ENCODE data around the gene LZTS3. TPM values are rescaled to one million over a fixed set of nuclear protein-coding genes. Genes with fewer than 3 reads are reported as not detected.
A peak's percentile ranks its signal among the peaks of the same experiment; 100 is the strongest.

LZTS3 gene
- total and polyA plus RNA-seq, 2 of the 13 experiments (the other 11 are each of a cell fraction or from before 2014, with no cell fraction given) = 10.1 to 31.3 TPM

DNA sequence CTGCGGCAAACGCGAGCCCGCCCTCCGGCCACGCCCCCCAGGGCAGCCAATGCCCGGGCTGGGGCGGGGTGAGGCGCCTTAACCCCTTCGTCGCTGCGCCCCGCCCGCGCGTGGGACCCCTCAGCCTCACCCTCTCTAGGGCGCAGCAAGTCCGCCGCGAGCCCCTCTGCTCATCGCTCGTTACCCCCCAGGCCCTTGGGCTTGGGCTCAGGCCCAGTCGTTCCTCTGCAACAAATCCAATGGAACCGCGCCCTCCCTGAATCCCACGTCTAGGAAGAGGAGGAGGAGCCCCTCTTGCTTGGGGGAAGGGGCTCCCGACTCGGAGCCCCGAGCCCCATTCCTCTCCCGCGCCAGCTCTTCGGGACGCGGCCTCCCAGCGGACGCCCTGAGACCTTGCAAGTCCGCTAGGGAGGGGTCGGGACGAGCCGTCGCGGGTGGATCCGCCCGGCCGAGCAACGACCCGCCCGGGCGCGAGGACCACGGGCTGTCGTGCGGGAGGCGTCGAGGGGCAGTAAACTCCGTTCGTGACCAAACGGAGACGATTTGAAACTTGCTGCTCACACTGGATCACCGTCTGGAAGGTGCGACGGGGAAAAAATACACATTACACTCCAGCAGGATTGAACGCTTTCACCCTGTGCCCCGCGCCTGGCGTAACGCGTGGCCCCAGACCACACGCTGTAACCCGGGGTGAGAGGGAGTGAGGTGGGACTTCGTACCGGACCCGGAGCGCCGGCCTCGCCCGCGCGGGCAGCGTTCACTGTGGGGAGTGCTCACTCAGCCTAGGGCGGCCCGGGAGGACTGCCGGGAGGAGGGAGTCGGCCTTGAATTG is 477 bp upstream of the LZTS3 start (continued):
- TF ChIP-seq, protein P1, sequence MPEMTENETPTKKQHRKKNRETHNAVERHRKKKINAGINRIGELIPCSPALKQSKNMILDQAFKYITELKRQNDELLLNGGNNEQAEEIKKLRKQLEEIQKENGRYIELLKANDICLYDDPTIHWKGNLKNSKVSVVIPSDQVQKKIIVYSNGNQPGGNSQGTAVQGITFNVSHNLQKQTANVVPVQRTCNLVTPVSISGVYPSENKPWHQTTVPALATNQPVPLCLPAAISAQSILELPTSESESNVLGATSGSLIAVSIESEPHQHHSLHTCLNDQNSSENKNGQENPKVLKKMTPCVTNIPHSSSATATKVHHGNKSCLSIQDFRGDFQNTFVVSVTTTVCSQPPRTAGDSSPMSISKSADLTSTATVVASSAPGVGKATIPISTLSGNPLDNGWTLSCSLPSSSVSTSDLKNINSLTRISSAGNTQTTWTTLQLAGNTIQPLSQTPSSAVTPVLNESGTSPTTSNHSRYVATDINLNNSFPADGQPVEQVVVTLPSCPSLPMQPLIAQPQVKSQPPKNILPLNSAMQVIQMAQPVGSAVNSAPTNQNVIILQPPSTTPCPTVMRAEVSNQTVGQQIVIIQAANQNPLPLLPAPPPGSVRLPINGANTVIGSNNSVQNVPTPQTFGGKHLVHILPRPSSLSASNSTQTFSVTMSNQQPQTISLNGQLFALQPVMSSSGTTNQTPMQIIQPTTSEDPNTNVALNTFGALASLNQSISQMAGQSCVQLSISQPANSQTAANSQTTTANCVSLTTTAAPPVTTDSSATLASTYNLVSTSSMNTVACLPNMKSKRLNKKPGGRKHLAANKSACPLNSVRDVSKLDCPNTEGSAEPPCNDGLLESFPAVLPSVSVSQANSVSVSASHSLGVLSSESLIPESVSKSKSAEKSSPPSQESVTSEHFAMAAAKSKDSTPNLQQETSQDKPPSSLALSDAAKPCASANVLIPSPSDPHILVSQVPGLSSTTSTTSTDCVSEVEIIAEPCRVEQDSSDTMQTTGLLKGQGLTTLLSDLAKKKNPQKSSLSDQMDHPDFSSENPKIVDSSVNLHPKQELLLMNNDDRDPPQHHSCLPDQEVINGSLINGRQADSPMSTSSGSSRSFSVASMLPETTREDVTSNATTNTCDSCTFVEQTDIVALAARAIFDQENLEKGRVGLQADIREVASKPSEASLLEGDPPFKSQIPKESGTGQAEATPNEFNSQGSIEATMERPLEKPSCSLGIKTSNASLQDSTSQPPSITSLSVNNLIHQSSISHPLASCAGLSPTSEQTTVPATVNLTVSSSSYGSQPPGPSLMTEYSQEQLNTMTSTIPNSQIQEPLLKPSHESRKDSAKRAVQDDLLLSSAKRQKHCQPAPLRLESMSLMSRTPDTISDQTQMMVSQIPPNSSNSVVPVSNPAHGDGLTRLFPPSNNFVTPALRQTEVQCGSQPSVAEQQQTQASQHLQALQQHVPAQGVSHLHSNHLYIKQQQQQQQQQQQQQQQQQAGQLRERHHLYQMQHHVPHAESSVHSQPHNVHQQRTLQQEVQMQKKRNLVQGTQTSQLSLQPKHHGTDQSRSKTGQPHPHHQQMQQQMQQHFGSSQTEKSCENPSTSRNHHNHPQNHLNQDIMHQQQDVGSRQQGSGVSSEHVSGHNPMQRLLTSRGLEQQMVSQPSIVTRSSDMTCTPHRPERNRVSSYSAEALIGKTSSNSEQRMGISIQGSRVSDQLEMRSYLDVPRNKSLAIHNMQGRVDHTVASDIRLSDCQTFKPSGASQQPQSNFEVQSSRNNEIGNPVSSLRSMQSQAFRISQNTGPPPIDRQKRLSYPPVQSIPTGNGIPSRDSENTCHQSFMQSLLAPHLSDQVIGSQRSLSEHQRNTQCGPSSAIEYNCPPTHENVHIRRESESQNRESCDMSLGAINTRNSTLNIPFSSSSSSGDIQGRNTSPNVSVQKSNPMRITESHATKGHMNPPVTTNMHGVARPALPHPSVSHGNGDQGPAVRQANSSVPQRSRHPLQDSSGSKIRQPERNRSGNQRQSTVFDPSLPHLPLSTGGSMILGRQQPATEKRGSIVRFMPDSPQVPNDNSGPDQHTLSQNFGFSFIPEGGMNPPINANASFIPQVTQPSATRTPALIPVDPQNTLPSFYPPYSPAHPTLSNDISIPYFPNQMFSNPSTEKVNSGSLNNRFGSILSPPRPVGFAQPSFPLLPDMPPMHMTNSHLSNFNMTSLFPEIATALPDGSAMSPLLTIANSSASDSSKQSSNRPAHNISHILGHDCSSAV (CRISPR knock-in tag; IDR thresholded peaks at IDR 0.05; ENCODE audit: borderline replicate concordance) = peak; percentile 96; the same call in 1 of the 2 replicates
- TF ChIP-seq, protein P2, sequence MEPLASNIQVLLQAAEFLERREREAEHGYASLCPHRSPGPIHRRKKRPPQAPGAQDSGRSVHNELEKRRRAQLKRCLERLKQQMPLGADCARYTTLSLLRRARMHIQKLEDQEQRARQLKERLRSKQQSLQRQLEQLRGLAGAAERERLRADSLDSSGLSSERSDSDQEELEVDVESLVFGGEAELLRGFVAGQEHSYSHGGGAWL (CRISPR knock-in tag; IDR thresholded peaks at IDR 0.05) = peak; percentile 94
- peak; percentile 29 for TF ChIP-seq PPARG (CRISPR knock-in tag; conservative IDR thresholded peaks at IDR 0.05)
- no peak for TF ChIP-seq ARNT (IDR thresholded peaks at IDR 0.05)
- no peak for TF ChIP-seq ZNF660 (CRISPR knock-in tag; IDR thresholded peaks at IDR 0.05; ENCODE audit: borderline replicate concordance, low read depth)
- TF ChIP-seq, protein P3, sequence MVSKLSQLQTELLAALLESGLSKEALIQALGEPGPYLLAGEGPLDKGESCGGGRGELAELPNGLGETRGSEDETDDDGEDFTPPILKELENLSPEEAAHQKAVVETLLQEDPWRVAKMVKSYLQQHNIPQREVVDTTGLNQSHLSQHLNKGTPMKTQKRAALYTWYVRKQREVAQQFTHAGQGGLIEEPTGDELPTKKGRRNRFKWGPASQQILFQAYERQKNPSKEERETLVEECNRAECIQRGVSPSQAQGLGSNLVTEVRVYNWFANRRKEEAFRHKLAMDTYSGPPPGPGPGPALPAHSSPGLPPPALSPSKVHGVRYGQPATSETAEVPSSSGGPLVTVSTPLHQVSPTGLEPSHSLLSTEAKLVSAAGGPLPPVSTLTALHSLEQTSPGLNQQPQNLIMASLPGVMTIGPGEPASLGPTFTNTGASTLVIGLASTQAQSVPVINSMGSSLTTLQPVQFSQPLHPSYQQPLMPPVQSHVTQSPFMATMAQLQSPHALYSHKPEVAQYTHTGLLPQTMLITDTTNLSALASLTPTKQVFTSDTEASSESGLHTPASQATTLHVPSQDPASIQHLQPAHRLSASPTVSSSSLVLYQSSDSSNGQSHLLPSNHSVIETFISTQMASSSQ (IDR thresholded peaks at IDR 0.05; ENCODE audit: low read depth) = no peak
- TF ChIP-seq, protein P3 (CRISPR knock-in tag; IDR thresholded peaks at IDR 0.05; ENCODE audit: borderline replicate concordance) = peak; percentile 3; the same call in 1 of the 2 replicates
- peak; percentile 32; the same call in 1 of the 2 replicates for TF ChIP-seq ZNF121 (CRISPR knock-in tag; IDR thresholded peaks at IDR 0.05)
- TF ChIP-seq, protein P4, sequence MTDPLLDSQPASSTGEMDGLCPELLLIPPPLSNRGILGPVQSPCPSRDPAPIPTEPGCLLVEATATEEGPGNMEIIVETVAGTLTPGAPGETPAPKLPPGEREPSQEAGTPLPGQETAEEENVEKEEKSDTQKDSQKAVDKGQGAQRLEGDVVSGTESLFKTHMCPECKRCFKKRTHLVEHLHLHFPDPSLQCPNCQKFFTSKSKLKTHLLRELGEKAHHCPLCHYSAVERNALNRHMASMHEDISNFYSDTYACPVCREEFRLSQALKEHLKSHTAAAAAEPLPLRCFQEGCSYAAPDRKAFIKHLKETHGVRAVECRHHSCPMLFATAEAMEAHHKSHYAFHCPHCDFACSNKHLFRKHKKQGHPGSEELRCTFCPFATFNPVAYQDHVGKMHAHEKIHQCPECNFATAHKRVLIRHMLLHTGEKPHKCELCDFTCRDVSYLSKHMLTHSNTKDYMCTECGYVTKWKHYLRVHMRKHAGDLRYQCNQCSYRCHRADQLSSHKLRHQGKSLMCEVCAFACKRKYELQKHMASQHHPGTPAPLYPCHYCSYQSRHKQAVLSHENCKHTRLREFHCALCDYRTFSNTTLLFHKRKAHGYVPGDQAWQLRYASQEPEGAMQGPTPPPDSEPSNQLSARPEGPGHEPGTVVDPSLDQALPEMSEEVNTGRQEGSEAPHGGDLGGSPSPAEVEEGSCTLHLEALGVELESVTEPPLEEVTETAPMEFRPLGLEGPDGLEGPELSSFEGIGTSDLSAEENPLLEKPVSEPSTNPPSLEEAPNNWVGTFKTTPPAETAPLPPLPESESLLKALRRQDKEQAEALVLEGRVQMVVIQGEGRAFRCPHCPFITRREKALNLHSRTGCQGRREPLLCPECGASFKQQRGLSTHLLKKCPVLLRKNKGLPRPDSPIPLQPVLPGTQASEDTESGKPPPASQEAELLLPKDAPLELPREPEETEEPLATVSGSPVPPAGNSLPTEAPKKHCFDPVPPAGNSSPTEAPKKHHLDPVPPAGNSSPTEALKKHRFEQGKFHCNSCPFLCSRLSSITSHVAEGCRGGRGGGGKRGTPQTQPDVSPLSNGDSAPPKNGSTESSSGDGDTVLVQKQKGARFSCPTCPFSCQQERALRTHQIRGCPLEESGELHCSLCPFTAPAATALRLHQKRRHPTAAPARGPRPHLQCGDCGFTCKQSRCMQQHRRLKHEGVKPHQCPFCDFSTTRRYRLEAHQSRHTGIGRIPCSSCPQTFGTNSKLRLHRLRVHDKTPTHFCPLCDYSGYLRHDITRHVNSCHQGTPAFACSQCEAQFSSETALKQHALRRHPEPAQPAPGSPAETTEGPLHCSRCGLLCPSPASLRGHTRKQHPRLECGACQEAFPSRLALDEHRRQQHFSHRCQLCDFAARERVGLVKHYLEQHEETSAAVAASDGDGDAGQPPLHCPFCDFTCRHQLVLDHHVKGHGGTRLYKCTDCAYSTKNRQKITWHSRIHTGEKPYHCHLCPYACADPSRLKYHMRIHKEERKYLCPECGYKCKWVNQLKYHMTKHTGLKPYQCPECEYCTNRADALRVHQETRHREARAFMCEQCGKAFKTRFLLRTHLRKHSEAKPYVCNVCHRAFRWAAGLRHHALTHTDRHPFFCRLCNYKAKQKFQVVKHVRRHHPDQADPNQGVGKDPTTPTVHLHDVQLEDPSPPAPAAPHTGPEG (CRISPR knock-in tag; IDR thresholded peaks at IDR 0.05) = peak; percentile 75; the same call in 1 of the 2 replicates
